HCT116 (cell line): ENCODE results near the gene RAB30. TPM values are rescaled to one million over a fixed set of nuclear protein-coding genes. Genes with fewer than 3 reads are reported as not detected.

Experiments
- ATAC-seq: fragments of 200-7000 bp; cut with Tn5 transposase; 2 replicates; pipeline ENCODE4 v1.9.1; 2020; ENCODE audit warnings: mild to moderate bottlenecking, moderate library complexity
- BruUV-seq: library from RNA; stranded (reverse); fragments of 400-500 nt; replicated peaks from 2 replicates; lab custom pipeline; 2021; lab: Mats Ljungman, UMichigan
- CTCF ChIA-PET: fragments of 300-600 bp; sonication (Branson Sonifier 250); formaldehyde crosslinking; loops from one replicate; lab custom pipeline; 2021; ENCODE audit warnings: antibody characterized with exemption; lab: Charles Lee
- POLR2A ChIA-PET: fragments of 300-600, 350-600 bp; sonication (Branson Sonifier 250); formaldehyde crosslinking; loops from one replicate; lab custom pipeline; 2021; ENCODE audit warnings: antibody characterized with exemption; lab: Charles Lee
- RAD21 ChIA-PET, 2 experiments: fragments of 300-600 bp; sonication (Branson Sonifier 250); formaldehyde crosslinking; loops; one replicate each; lab custom pipeline; 2023; ENCODE audit warnings: low total read pairs in 2 of 2; ENCODE audit not compliant: uncharacterized antibody in 2 of 2, unreplicated experiment in 2 of 2, low non-redundant PET in 1 of 2; lab: Charles Lee
- DNase-seq: peaks from one replicate; pipeline ENCODE4 v3.0.0-alpha.2; 2010; ENCODE audit warnings: low read depth, low spot score
- H2AFZ ChIP-seq: fragments of 200-600 bp; shearing (Covaris generic), sonication (generic); 2 replicates; pipeline ENCODE4 v1.6.1; 2017; ENCODE audit warnings: low read depth, mixed run types, mixed read lengths, antibody characterized with exemption, low read length; ENCODE audit not compliant: poor library complexity, severe bottlenecking
- H3K27ac ChIP-seq: 2 replicates; pipeline ENCODE4 v1.5.1; 2012; ENCODE audit warnings: low read depth, low read length
- H3K27me3 ChIP-seq: fragments of 200-600 bp; sonication (generic); 2 replicates; pipeline ENCODE4 v1.6.1; 2016; ENCODE audit warnings: mixed run types, low read length, mixed read lengths; ENCODE audit not compliant: insufficient read depth
- H3K36me3 ChIP-seq, 2 experiments: fragments of 200-500 bp in 1 of 2; fragments of 200-600 bp in 1 of 2; sonication (Bioruptor generic) in 1 of 2; sonication (generic) in 1 of 2; 2 replicates each; pipeline versions ENCODE4 v1.5.1 to v1.6.1; 2014 to 2016; ENCODE audit warnings: low read length in 2 of 2, inconsistent platforms in 1 of 2, mixed read lengths in 1 of 2, mixed run types in 1 of 2; ENCODE audit not compliant: insufficient read depth in 2 of 2, control insufficient read depth in 1 of 2
- H3K4me1 ChIP-seq, 2 experiments: fragments of 200-600 bp in 1 of 2; sonication (generic) in 1 of 2; 2 replicates each; pipeline versions ENCODE4 v1.5.1 to v1.6.1; 2012 to 2017; ENCODE audit warnings: low read length in 2 of 2, inconsistent platforms in 1 of 2, mild to moderate bottlenecking in 1 of 2, mixed read lengths in 1 of 2, mixed run types in 1 of 2, moderate library complexity in 1 of 2; ENCODE audit not compliant: insufficient read depth in 2 of 2, control insufficient read depth in 1 of 2
- H3K4me2 ChIP-seq: fragments of 200-600 bp; sonication (generic); 2 replicates; pipeline ENCODE4 v1.6.1; 2017; ENCODE audit warnings: mixed run types, low read length, mixed read lengths
- H3K4me3 ChIP-seq, 2 experiments: fragments of 200-600 bp in 1 of 2; sonication (generic) in 1 of 2; replicated peaks in 1 of 2; 2 replicates each; pipeline ENCODE4 v1.5.1; 2011 to 2016; ENCODE audit warnings: low read length in 2 of 2, control low read depth in 1 of 2, low read depth in 1 of 2, mild to moderate bottlenecking in 1 of 2, mixed read lengths in 1 of 2, mixed run types in 1 of 2
- H3K79me2 ChIP-seq: fragments of 200-600 bp; sonication (generic); 2 replicates; pipeline ENCODE4 v1.6.1; 2017; ENCODE audit warnings: mild to moderate bottlenecking, mixed run types, low read length, moderate library complexity, mixed read lengths; ENCODE audit not compliant: insufficient read depth
- H3K9ac ChIP-seq: fragments of 200-600 bp; sonication (generic); 2 replicates; pipeline ENCODE4 v1.6.1; 2016; ENCODE audit warnings: low read length, mixed read lengths
- H3K9me2 ChIP-seq: fragments of 200-600 bp; sonication (generic), shearing (Covaris generic); 2 replicates; pipeline ENCODE4 v1.6.1; 2017; ENCODE audit warnings: mixed run types, mild to moderate bottlenecking, moderate library complexity; ENCODE audit not compliant: insufficient read depth
- H3K9me3 ChIP-seq, 2 experiments: fragments of 200-500 bp in 1 of 2; fragments of 200-600 bp in 1 of 2; sonication (Bioruptor generic) in 1 of 2; sonication (generic) in 1 of 2; 2 replicates each; pipeline ENCODE4 v1.6.1; 2014 to 2017; ENCODE audit warnings: low read length in 2 of 2, mixed read lengths in 2 of 2, inconsistent platforms in 1 of 2, low read depth in 1 of 2, mild to moderate bottlenecking in 1 of 2, mixed run types in 1 of 2, moderate library complexity in 1 of 2; ENCODE audit not compliant: control insufficient read depth in 1 of 2, insufficient read depth in 1 of 2
- H4K20me1 ChIP-seq: fragments of 200-600 bp; sonication (generic), shearing (Covaris generic); 2 replicates; pipeline ENCODE4 v1.6.1; 2017; ENCODE audit warnings: mixed run types, mild to moderate bottlenecking, moderate library complexity; ENCODE audit not compliant: insufficient read depth
- ATF3 ChIP-seq: IDR thresholded peaks from 2 replicates; pipeline ENCODE4 v1.6.1; 2012
- CBX3 ChIP-seq: IDR thresholded peaks from 2 replicates; pipeline ENCODE4 v1.6.1; 2012; ENCODE audit warnings: low read depth
- CEBPB ChIP-seq: IDR thresholded peaks from 2 replicates; pipeline ENCODE4 v1.6.1; 2012; ENCODE audit warnings: low read depth
- EGR1 ChIP-seq: IDR thresholded peaks from 2 replicates; pipeline ENCODE4 v1.6.1; 2012; ENCODE audit warnings: low read depth
- ELF1 ChIP-seq: IDR thresholded peaks from 2 replicates; pipeline ENCODE4 v1.6.1; 2012; ENCODE audit warnings: low read depth, borderline replicate concordance
- JUND ChIP-seq: IDR thresholded peaks from 2 replicates; pipeline ENCODE4 v1.6.1; 2012
- POLR2AphosphoS5 ChIP-seq: IDR thresholded peaks from 2 replicates; pipeline ENCODE4 v1.6.1; 2011; ENCODE audit warnings: mild to moderate bottlenecking, low read depth, low read length, moderate library complexity
- RAD21 ChIP-seq: IDR thresholded peaks from 2 replicates; pipeline ENCODE4 v1.6.1; 2012; ENCODE audit warnings: low read depth, mild to moderate bottlenecking
- SIN3A ChIP-seq: IDR thresholded peaks from 2 replicates; pipeline ENCODE4 v1.6.1; 2012; ENCODE audit warnings: low read depth
- SP1 ChIP-seq: IDR thresholded peaks from 2 replicates; pipeline ENCODE4 v1.6.1; 2012; ENCODE audit warnings: low read depth
- TCF7L2 ChIP-seq: IDR thresholded peaks from 2 replicates; pipeline ENCODE4 v1.7.0; 2011; ENCODE audit warnings: borderline replicate concordance, inconsistent platforms; ENCODE audit not compliant: insufficient read depth, insufficient read length; ENCODE audit errors: extremely low read depth
- YY1 ChIP-seq: IDR thresholded peaks from 2 replicates; pipeline ENCODE4 v1.6.1; 2011; ENCODE audit warnings: low read length, low read depth, moderate library complexity, mild to moderate bottlenecking; ENCODE audit not compliant: insufficient replicate concordance; ENCODE audit errors: extremely low read depth
- ZFX ChIP-seq: fragments of 450-650 bp; IDR thresholded peaks from 2 replicates; pipeline ENCODE4 v1.6.1; 2017
- intact Hi-C: fragments of 100-400 bp; cut with micrococcal nuclease; formaldehyde crosslinking; loops from 2 replicates; pipeline ENCODE4 v1.10.0; 2022
- total RNA-seq: library from RNA; stranded (reverse); gene quantifications from one replicate; pipeline ENCODE4 v1.2.1, GENCODE V29; 2021; ENCODE audit not compliant: unreplicated experiment
- TF ChIP-seq, protein P1 (sequence below): IDR thresholded peaks from 2 replicates; pipeline ENCODE4 v1.6.1; 2012
- TF ChIP-seq, protein P2 (sequence below): IDR thresholded peaks from 2 replicates; pipeline ENCODE4 v1.6.1; 2011; ENCODE audit warnings: mild to moderate bottlenecking, low read length, moderate library complexity; ENCODE audit not compliant: insufficient replicate concordance; ENCODE audit errors: extremely low read depth
- TF ChIP-seq, protein P3 (sequence below): IDR thresholded peaks from 2 replicates; pipeline ENCODE4 v1.6.1; 2012; ENCODE audit warnings: low read depth

The RAB30 gene
- total RNA-seq, 1 experiment from 2014 or later, result 5.7 TPM

DNA sequence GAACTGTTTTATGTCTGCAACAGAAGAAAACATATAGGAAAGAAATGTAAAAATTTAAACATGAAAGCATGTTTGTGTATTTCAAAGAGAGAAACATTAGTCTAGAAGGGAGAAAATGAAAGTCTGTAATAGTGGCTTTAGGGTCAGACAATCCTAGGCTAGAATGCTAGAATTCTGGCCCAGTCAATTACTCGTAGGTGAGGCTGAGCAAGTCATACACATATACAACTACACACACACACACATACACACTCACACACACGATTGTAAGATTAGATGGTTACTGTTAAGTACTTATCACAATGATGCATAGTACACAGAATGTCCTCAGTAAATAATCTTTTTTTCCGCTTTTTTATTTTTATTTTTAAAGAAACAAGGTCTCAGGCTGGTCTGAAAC is 47.5 kb upstream of the RAB30 start:
- BruUV-seq, result no TSS peak
- intact Hi-C loops, result no loop called here
- Histone ChIP-seq H3K27ac (no peak overlapping the region), H4K20me1 (no peaks in the 10 kb centered on the region), H3K4me3 (no peak overlapping the region), H3K4me1 (no peaks in the 10 kb centered on the region)
- ChIA-PET POLR2A (no interaction called here), CTCF (no interaction called here), RAD21 (no interaction called here)
- TF ChIP-seq RAD21 (no peak), TCF7L2 (no peak), SIN3A (no peak), ZFX (no peak), POLR2AphosphoS5 (no peak), ELF1 (no peak), CBX3 (no peak)
- TF ChIP-seq, protein P1, sequence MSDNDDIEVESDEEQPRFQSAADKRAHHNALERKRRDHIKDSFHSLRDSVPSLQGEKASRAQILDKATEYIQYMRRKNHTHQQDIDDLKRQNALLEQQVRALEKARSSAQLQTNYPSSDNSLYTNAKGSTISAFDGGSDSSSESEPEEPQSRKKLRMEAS, result no peak
- TF ChIP-seq, all 23 proteins: peak for 0
- no peaks in the 10 kb centered on the region for H3K9me3 ChIP-seq
- H3K27me3 ChIP-seq, result no peaks in the 10 kb centered on the region
- no peak for ATAC-seq
- no peak overlapping the region for H2AFZ ChIP-seq
- DNase-seq, result no peak
- no peaks in the 10 kb centered on the region for H3K79me2 ChIP-seq
- H3K36me3 ChIP-seq, result no peaks in the 10 kb centered on the region
- no peak overlapping the region for H3K9ac ChIP-seq
- H3K9me2 ChIP-seq, result no peaks in the 10 kb centered on the region
- H3K4me2 ChIP-seq, result no peak overlapping the region

GRCh38 chr11:83118814-83119213 is 47.1 kb upstream of the RAB30 start:
- intact Hi-C loops, result no loop called here
- TF ChIP-seq, protein P1, result no peak
- TF ChIP-seq EGR1 (no peak), CEBPB (no peak), YY1 (no peak), SIN3A (no peak), SP1 (no peak), ATF3 (no peak), JUND (no peak), ELF1 (no peak)
- TF ChIP-seq, protein P2, sequence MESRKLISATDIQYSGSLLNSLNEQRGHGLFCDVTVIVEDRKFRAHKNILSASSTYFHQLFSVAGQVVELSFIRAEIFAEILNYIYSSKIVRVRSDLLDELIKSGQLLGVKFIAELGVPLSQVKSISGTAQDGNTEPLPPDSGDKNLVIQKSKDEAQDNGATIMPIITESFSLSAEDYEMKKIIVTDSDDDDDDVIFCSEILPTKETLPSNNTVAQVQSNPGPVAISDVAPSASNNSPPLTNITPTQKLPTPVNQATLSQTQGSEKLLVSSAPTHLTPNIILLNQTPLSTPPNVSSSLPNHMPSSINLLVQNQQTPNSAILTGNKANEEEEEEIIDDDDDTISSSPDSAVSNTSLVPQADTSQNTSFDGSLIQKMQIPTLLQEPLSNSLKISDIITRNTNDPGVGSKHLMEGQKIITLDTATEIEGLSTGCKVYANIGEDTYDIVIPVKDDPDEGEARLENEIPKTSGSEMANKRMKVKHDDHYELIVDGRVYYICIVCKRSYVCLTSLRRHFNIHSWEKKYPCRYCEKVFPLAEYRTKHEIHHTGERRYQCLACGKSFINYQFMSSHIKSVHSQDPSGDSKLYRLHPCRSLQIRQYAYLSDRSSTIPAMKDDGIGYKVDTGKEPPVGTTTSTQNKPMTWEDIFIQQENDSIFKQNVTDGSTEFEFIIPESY, result no peak
- TF ChIP-seq, protein P3, sequence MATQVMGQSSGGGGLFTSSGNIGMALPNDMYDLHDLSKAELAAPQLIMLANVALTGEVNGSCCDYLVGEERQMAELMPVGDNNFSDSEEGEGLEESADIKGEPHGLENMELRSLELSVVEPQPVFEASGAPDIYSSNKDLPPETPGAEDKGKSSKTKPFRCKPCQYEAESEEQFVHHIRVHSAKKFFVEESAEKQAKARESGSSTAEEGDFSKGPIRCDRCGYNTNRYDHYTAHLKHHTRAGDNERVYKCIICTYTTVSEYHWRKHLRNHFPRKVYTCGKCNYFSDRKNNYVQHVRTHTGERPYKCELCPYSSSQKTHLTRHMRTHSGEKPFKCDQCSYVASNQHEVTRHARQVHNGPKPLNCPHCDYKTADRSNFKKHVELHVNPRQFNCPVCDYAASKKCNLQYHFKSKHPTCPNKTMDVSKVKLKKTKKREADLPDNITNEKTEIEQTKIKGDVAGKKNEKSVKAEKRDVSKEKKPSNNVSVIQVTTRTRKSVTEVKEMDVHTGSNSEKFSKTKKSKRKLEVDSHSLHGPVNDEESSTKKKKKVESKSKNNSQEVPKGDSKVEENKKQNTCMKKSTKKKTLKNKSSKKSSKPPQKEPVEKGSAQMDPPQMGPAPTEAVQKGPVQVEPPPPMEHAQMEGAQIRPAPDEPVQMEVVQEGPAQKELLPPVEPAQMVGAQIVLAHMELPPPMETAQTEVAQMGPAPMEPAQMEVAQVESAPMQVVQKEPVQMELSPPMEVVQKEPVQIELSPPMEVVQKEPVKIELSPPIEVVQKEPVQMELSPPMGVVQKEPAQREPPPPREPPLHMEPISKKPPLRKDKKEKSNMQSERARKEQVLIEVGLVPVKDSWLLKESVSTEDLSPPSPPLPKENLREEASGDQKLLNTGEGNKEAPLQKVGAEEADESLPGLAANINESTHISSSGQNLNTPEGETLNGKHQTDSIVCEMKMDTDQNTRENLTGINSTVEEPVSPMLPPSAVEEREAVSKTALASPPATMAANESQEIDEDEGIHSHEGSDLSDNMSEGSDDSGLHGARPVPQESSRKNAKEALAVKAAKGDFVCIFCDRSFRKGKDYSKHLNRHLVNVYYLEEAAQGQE, result no peak

More at GRCh38 chr11:83118814-83119213, 47.1 kb upstream of the RAB30 start:
- DNase-seq (no peak), ATAC-seq (no peak)
- no peaks in the 10 kb centered on the region for H3K4me1 ChIP-seq
- no peaks in the 10 kb centered on the region for H3K9me3 ChIP-seq
- H4K20me1 ChIP-seq, result no peaks in the 10 kb centered on the region
- H3K4me2 ChIP-seq, result no peak overlapping the region
- no peak overlapping the region for H3K4me3 ChIP-seq
- H3K36me3 ChIP-seq, result no peaks in the 10 kb centered on the region
- no peak overlapping the region for H3K27ac ChIP-seq
- no peak overlapping the region for H2AFZ ChIP-seq
- no peak overlapping the region for H3K9ac ChIP-seq
- ChIA-PET CTCF (no interaction called here), RAD21 (no interaction called here), POLR2A (no interaction called here)
- no peaks in the 10 kb centered on the region for H3K27me3 ChIP-seq
- no peaks in the 10 kb centered on the region for H3K79me2 ChIP-seq
- no TSS peak for BruUV-seq
- H3K9me2 ChIP-seq, result no peaks in the 10 kb centered on the region
